ENCODE data around the gene BAHCC1.

The BAHCC1 gene

DNA sequence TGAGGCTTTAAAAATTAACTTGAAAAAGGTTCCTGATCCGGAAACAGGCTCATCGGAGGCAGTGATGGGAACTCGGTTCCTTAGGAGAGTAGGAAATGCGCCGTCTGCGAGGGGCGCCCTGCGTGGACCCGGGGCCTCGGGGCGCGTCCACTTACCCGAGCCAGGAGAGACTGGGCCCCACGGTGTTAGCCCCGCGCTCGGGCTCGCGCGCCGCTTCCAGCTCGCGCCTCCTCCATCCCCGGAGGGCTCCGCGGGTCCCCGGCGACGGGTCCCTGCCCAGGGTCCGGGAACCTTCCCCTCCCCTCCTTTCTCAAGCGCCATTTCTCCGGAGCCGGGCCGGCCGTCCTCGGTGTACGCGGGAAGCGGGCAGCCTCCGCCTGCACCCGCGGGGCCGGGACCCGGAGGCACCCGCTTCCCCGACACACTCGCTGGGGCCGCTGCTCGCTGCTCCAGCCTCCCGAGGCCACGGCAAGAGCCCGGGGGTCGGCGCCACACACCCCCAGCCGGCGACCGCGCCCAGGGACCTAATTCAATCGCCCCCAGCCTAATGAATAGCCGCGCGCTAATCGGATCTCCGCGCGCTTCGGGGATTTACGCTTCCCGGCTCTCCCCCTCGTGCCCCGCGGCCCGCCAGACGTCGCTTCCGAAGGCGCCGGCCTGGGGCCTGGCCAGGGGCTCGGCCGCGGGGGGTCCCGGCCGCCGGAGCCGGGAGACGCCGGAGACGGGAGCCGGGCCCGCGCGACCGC is 2.2 kb upstream of the BAHCC1 start:
- Histone ChIP-seq H3K27ac (ENCODE audit: low read depth, low read length) (peak overlapping the region; percentile 72), H2AFZ (ENCODE audit: low read length, unreplicated experiment) (peak overlapping the region; percentile 7), H3K27me3 (ENCODE audit: insufficient read depth, low read length) (no peaks in the 10 kb centered on the region), H3K4me3 (ENCODE audit: low read depth, low read length) (peak overlapping the region; percentile 85), H3K79me2 (ENCODE audit: control insufficient read depth, insufficient read depth, low read length, unreplicated experiment) (peaks cover 41% of the 10 kb centered on the region), H3K36me3 (ENCODE audit: insufficient read depth, low read length) (no peaks in the 10 kb centered on the region), H3K4me1 (ENCODE audit: control insufficient read depth, insufficient read depth, low read length, unreplicated experiment) (peaks cover 26% of the 10 kb centered on the region)

DNA sequence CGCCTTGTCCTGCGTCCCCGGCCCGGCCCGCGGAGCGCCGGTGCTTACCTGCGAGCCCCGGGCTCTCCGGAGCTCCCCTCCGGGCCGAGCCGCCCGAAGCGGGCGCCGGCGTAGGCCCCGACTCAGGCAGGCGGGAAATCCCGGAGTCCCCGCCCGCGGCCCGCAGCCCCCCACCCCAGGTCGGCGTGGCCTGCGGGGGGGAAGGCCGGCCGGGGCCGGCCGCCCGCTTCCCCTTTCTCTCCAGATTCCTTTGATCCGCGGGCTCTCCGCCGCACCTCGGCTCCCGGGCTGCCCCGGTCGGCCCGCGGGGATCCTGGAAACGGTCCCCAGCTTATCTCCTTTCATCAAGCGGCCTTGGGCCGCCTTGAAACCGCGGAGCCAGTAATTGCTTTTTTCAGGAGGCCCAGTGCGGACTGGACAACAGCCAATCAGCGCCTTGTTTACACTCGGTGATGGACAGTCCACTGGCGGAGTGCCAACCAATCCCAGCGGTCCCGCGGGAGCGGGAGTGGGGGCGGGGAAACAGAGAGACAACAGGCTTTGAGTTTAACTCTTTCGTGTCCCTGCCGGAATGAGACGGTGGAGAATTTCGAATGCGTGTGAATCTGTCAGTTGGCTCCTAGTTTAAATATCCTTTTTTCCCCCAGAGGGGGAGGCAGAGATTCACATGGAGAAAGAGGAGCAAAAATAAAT is 1.4 kb upstream of the BAHCC1 start:
- Histone ChIP-seq H3K27ac (ENCODE audit: low read depth, low read length) (peak overlapping the region; percentile 72), H3K36me3 (ENCODE audit: insufficient read depth, low read length) (no peaks in the 10 kb centered on the region), H2AFZ (ENCODE audit: low read length, unreplicated experiment) (peak overlapping the region; percentile 68), H3K4me1 (ENCODE audit: control insufficient read depth, insufficient read depth, low read length, unreplicated experiment) (peaks cover 18% of the 10 kb centered on the region), H3K4me3 (ENCODE audit: low read depth, low read length) (peak overlapping the region; percentile 85), H3K79me2 (ENCODE audit: control insufficient read depth, insufficient read depth, low read length, unreplicated experiment) (peaks cover 49% of the 10 kb centered on the region), H3K27me3 (ENCODE audit: insufficient read depth, low read length) (no peaks in the 10 kb centered on the region)

GRCh38 chr17:81394377-81394920 is 808 bp upstream of the BAHCC1 start:
- no peaks in the 10 kb centered on the region for H3K27me3 ChIP-seq (ENCODE audit: insufficient read depth, low read length)
- H3K4me1 ChIP-seq (ENCODE audit: control insufficient read depth, insufficient read depth, low read length, unreplicated experiment): peaks cover 16% of the 10 kb centered on the region
- no peak overlapping the region for H3K27ac ChIP-seq (ENCODE audit: low read depth, low read length)
- no peak overlapping the region for H2AFZ ChIP-seq (ENCODE audit: low read length, unreplicated experiment)
- H3K4me3 ChIP-seq (ENCODE audit: low read depth, low read length): peak overlapping the region; percentile 43
- no peaks in the 10 kb centered on the region for H3K36me3 ChIP-seq (ENCODE audit: insufficient read depth, low read length)
- peaks cover 52% of the 10 kb centered on the region for H3K79me2 ChIP-seq (ENCODE audit: control insufficient read depth, insufficient read depth, low read length, unreplicated experiment)

GRCh38 chr17:81395600-81396277 is 482 bp downstream of the BAHCC1 start:
- H2AFZ ChIP-seq (ENCODE audit: low read length, unreplicated experiment): peak overlapping the region; percentile 23
- no peaks in the 10 kb centered on the region for H3K27me3 ChIP-seq (ENCODE audit: insufficient read depth, low read length)
- peak overlapping the region; percentile 87 for H3K4me3 ChIP-seq (ENCODE audit: low read depth, low read length)
- H3K36me3 ChIP-seq (ENCODE audit: insufficient read depth, low read length): no peaks in the 10 kb centered on the region
- peaks cover 17% of the 10 kb centered on the region for H3K4me1 ChIP-seq (ENCODE audit: control insufficient read depth, insufficient read depth, low read length, unreplicated experiment)
- H3K79me2 ChIP-seq (ENCODE audit: control insufficient read depth, insufficient read depth, low read length, unreplicated experiment): peaks cover 65% of the 10 kb centered on the region
- peak overlapping the region; percentile 80 for H3K27ac ChIP-seq (ENCODE audit: low read depth, low read length)

GRCh38 chr17:81396278-81396721 is 1.0 kb downstream of the BAHCC1 start:
- H3K4me1 ChIP-seq (ENCODE audit: control insufficient read depth, insufficient read depth, low read length, unreplicated experiment): peaks cover 23% of the 10 kb centered on the region
- H3K4me3 ChIP-seq (ENCODE audit: low read depth, low read length): peak overlapping the region; percentile 87
- H3K79me2 ChIP-seq (ENCODE audit: control insufficient read depth, insufficient read depth, low read length, unreplicated experiment): peaks cover 70% of the 10 kb centered on the region
- no peaks in the 10 kb centered on the region for H3K36me3 ChIP-seq (ENCODE audit: insufficient read depth, low read length)
- peak overlapping the region; percentile 23 for H2AFZ ChIP-seq (ENCODE audit: low read length, unreplicated experiment)
- no peaks in the 10 kb centered on the region for H3K27me3 ChIP-seq (ENCODE audit: insufficient read depth, low read length)
- H3K27ac ChIP-seq (ENCODE audit: low read depth, low read length): peak overlapping the region; percentile 80

- H3K36me3 ChIP-seq (ENCODE audit: insufficient read depth, low read length): no peaks in the 10 kb centered on the region
- no peaks in the 10 kb centered on the region for H3K27me3 ChIP-seq (ENCODE audit: insufficient read depth, low read length)
- no peak overlapping the region for H2AFZ ChIP-seq (ENCODE audit: low read length, unreplicated experiment)
- peaks cover 28% of the 10 kb centered on the region for H3K4me1 ChIP-seq (ENCODE audit: control insufficient read depth, insufficient read depth, low read length, unreplicated experiment)
- H3K27ac ChIP-seq (ENCODE audit: low read depth, low read length): peak overlapping the region; percentile 80
- H3K4me3 ChIP-seq (ENCODE audit: low read depth, low read length): peak overlapping the region; percentile 87
- peaks cover 76% of the 10 kb centered on the region for H3K79me2 ChIP-seq (ENCODE audit: control insufficient read depth, insufficient read depth, low read length, unreplicated experiment)
These were observed 1.6 kb downstream of the BAHCC1 start for GRCh38 chr17:81396722-81397313.

DNA sequence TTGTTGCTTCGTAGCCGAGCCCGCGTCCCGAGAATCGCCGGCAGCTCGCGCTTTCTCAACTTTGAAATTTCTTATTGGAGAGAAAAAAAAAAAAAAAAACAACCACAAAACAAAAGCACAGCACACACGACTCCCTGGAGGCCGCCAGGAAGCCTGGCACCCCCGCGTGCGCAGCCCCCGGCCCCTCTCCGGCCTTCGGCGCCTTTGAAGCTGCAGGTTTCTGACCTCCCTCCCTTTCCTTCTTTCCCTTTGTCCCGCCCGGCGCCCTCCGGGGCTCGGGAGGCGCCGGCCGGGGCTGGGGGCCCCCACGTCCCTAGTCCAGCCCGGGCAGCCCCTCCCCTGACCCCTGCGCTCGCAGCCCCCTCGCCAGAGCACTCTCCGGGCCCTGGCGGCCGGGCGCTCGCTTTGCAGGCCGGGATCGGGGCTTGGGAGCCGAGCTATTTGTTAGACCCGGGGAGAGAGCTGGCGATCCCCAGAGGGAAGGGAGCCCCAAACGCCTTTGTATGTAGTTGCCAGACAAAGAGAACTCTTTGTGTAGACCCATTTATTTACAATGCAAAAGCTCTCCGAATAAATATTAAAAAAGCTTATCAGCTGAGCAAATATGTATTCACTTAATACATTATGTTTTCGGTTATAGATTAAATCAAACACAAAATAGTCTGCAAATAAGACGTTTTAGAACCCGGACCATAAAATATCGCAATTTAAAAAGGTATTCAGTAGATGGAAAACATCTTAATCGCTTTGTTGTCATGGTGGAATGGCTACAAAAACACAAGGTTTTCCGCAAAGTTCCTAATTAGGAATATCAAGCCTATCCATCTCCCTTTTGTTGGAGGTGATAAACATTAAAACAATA is 2.3 kb downstream of the BAHCC1 start:
- Histone ChIP-seq H2AFZ (ENCODE audit: low read length, unreplicated experiment) (peak overlapping the region; percentile 34), H3K79me2 (ENCODE audit: control insufficient read depth, insufficient read depth, low read length, unreplicated experiment) (peaks cover 79% of the 10 kb centered on the region), H3K27me3 (ENCODE audit: insufficient read depth, low read length) (no peaks in the 10 kb centered on the region), H3K36me3 (ENCODE audit: insufficient read depth, low read length) (no peaks in the 10 kb centered on the region), H3K4me1 (ENCODE audit: control insufficient read depth, insufficient read depth, low read length, unreplicated experiment) (peaks cover 30% of the 10 kb centered on the region), H3K27ac (ENCODE audit: low read depth, low read length) (peak overlapping the region; percentile 80), H3K4me3 (ENCODE audit: low read depth, low read length) (peak overlapping the region; percentile 87)

GRCh38 chr17:81398176-81398831 is 3.0 kb downstream of the BAHCC1 start:
- peaks cover 37% of the 10 kb centered on the region for H3K4me1 ChIP-seq (ENCODE audit: control insufficient read depth, insufficient read depth, low read length, unreplicated experiment)

DNA sequence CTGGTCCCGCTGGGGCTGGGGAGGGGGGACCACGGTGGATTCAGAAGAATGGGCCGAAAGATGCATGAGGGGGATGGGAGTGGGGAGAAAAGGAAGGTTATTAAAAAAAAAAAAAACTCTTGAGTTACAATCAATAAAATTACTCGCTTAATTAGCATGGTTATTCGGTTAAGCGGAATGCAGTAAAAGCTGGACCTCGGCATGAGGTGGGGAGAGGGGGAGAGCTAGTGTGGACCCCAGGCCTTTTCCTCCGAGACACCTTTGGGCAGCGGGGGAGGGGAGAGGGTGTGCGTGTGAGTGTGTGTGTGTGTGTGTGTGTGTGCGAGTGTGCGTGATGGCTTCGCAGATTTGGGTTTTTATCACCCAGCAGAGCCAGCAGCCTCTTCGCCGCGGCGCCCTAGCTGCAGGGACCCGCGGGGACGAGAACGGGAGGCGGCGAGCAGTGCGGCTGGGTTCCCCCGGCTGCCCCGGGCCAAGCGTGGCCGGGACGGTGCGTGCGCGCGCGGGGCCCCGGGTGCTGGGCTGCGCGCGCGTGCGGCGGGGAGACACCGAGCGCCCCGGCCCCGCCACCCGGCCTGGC is 3.7 kb downstream of the BAHCC1 start:
- Histone ChIP-seq H3K79me2 (ENCODE audit: control insufficient read depth, insufficient read depth, low read length, unreplicated experiment) (peaks cover 67% of the 10 kb centered on the region), H2AFZ (ENCODE audit: low read length, unreplicated experiment) (no peak overlapping the region)

More at GRCh38 chr17:81398176-81398831, 3.0 kb downstream of the BAHCC1 start:
- H3K27me3 ChIP-seq (ENCODE audit: insufficient read depth, low read length): no peaks in the 10 kb centered on the region
- peak overlapping the region; percentile 34 for H2AFZ ChIP-seq (ENCODE audit: low read length, unreplicated experiment)
- no peaks in the 10 kb centered on the region for H3K36me3 ChIP-seq (ENCODE audit: insufficient read depth, low read length)
- H3K27ac ChIP-seq (ENCODE audit: low read depth, low read length): peak overlapping the region; percentile 80
- peaks cover 72% of the 10 kb centered on the region for H3K79me2 ChIP-seq (ENCODE audit: control insufficient read depth, insufficient read depth, low read length, unreplicated experiment)
- peak overlapping the region; percentile 87 for H3K4me3 ChIP-seq (ENCODE audit: low read depth, low read length)

More for the DNA sequence above, 3.7 kb downstream of the BAHCC1 start:
- peaks cover 43% of the 10 kb centered on the region for H3K4me1 ChIP-seq (ENCODE audit: control insufficient read depth, insufficient read depth, low read length, unreplicated experiment)
- no peaks in the 10 kb centered on the region for H3K36me3 ChIP-seq (ENCODE audit: insufficient read depth, low read length)
- H3K27ac ChIP-seq (ENCODE audit: low read depth, low read length): peak overlapping the region; percentile 80
- H3K27me3 ChIP-seq (ENCODE audit: insufficient read depth, low read length): no peaks in the 10 kb centered on the region
- peak overlapping the region; percentile 87 for H3K4me3 ChIP-seq (ENCODE audit: low read depth, low read length)
